ENCODE data around the gene CNR2. TPM values are rescaled to one million over a fixed set of nuclear protein-coding genes. Genes with fewer than 3 reads are reported as not detected.
A peak's percentile ranks its signal among the peaks of the same experiment; 100 is the strongest.

CNR2 gene
- total RNA-seq, 2 donors from 2014 or later = not detected

DNA sequence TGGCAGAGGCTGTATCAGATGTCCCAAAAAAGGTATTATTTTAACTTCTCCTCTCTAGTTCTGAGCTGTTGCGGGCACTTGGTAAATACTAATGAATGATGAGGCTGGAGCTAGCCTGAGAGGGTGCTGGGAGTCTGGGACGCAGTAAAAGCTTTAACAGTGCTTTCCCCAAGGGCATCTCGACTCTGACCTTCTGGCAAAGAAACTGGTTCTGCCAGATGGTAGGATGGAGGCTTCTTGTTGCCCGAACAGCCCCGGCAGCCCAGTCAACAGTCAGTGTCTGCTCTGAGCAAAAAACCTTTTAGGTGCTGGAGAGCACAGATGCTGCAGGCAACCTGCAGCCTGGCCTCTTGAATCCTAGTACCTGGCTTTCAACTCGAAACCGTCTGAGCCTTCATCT, 43.9 kb upstream of the CNR2 start:
- H3K4me3 ChIP-seq = no peak overlapping the region
- WGBS = 34% methylated on average over 7 of the region's 7 CpGs
- intact Hi-C loops (cut with DNase I) = loop anchor here (5.0 kb wide), 1 partner anchor 70 kb away; no protein-coding TSS in a partner anchor
- H3K27ac ChIP-seq = peak overlapping the region; percentile 29 to 42
- H3K36me3 ChIP-seq = no peaks in the 10 kb centered on the region
- peak; percentile 81 for DNase-seq (ENCODE audit: low spot score)
- H3K9me3 ChIP-seq = no peaks in the 10 kb centered on the region
- TF ChIP-seq, protein P1, sequence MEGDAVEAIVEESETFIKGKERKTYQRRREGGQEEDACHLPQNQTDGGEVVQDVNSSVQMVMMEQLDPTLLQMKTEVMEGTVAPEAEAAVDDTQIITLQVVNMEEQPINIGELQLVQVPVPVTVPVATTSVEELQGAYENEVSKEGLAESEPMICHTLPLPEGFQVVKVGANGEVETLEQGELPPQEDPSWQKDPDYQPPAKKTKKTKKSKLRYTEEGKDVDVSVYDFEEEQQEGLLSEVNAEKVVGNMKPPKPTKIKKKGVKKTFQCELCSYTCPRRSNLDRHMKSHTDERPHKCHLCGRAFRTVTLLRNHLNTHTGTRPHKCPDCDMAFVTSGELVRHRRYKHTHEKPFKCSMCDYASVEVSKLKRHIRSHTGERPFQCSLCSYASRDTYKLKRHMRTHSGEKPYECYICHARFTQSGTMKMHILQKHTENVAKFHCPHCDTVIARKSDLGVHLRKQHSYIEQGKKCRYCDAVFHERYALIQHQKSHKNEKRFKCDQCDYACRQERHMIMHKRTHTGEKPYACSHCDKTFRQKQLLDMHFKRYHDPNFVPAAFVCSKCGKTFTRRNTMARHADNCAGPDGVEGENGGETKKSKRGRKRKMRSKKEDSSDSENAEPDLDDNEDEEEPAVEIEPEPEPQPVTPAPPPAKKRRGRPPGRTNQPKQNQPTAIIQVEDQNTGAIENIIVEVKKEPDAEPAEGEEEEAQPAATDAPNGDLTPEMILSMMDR (IDR thresholded peaks at IDR 0.05) = no peak
- TF ChIP-seq POLR2AphosphoS5 (IDR thresholded peaks at IDR 0.05) = peak; percentile 56
- no peak for TF ChIP-seq POLR2A (IDR thresholded peaks at IDR 0.05)
- no peaks in the 10 kb centered on the region for H3K4me1 ChIP-seq (replicated peaks)
- no peaks in the 10 kb centered on the region for H3K27me3 ChIP-seq (replicated peaks; ENCODE audit: insufficient read depth)

DNA sequence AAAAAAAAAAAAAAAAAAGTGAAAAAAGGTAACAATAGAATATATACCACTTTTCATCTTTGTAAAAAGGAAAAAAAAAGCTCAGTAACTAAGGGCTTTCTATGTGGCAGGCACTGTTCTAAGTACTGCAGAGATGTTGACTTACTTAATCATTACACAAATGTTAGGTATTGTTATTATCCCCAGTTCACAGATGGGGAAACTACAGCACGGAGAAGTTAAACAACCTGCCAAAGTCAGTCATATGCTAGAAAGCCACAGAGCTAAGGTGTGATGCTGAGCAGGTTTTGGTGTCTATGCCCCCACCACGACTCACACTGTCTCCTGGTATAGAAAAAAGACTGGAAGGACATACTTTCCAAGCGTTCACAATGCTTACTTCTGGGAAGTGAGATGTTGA, 39.9 kb upstream of the CNR2 start:
- TF ChIP-seq POLR2AphosphoS5 (IDR thresholded peaks at IDR 0.05) (no peak), POLR2A (IDR thresholded peaks at IDR 0.05) (no peak)
- TF ChIP-seq, protein P1 (IDR thresholded peaks at IDR 0.05) = no peak
- intact Hi-C loops (cut with DNase I) = no loop called here
- no peaks in the 10 kb centered on the region for H3K27me3 ChIP-seq (replicated peaks; ENCODE audit: insufficient read depth)
- H3K4me1 ChIP-seq (replicated peaks) = no peaks in the 10 kb centered on the region
- 68% methylated on average over 3 of the region's 3 CpGs for WGBS
- no peaks in the 10 kb centered on the region for H3K36me3 ChIP-seq
- DNase-seq (ENCODE audit: low spot score) = no peak
- no peak overlapping the region for H3K27ac ChIP-seq
- H3K9me3 ChIP-seq = no peaks in the 10 kb centered on the region
- no peak overlapping the region for H3K4me3 ChIP-seq

DNA sequence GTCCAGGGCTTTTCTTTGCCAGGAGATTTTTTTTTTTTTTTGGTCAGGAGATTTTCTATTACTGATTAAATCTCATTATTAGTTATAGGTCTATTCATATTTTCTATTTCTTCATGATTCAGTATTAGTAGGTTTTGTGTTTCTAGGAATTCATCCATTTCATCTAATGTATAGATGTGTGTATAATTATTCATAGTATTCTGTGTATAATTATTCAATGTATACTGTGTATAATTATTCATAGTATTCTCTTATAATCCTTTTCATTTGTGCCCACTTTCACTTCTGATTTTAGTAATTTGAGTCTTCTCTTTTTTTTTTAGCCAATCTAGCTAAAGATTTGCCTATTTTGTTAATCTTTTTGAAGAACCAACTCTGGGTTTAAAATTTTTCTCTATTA, 34.2 kb upstream of the CNR2 start:
- TF ChIP-seq, protein P1 (IDR thresholded peaks at IDR 0.05) = no peak
- H3K4me1 ChIP-seq (replicated peaks) = no peaks in the 10 kb centered on the region

DNA sequence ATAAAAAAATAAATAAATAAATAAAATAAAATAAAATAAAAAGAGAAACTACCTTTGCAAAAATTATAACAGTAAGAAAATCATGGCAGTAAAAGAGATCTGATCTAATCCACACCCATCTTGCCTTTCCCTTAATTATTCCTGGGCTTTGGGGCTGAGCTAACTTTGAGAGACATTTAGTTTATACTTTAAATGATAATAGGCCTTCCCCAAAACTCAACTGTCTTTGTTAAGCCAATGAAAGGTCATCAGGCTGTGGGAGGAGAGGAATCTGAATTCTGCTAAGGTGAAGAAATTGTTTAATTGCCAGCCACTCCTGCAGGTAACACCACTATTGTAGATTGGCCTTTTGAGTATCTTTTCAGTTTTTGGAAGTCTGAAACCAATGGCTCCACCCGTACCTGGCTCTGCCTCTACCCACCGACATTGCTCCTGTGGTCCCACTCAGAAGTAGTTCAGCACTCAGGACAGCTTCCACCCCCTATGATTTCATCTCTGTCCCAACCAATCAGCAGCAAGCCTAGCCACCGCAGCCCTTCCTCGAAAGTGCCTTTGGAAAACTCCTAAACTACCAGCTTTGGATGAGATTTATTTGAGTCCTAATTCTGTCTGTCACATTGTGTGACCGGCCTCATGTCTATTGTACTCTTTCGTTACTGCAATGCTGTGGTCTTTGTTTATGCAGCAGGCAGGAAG, 23.5 kb upstream of the CNR2 start:
- no peaks in the 10 kb centered on the region for H3K27me3 ChIP-seq (replicated peaks; ENCODE audit: insufficient read depth)
- 42% methylated on average over 6 of the region's 6 CpGs for WGBS
- H3K27ac ChIP-seq = no peak overlapping the region
- no peaks in the 10 kb centered on the region for H3K9me3 ChIP-seq
- DNase-seq (ENCODE audit: low spot score) = no peak
- intact Hi-C loops (cut with DNase I) = no loop called here
- TF ChIP-seq POLR2A (IDR thresholded peaks at IDR 0.05) (no peak), POLR2AphosphoS5 (IDR thresholded peaks at IDR 0.05) (no peak)
- TF ChIP-seq, protein P1 (IDR thresholded peaks at IDR 0.05) = no peak
- no peaks in the 10 kb centered on the region for H3K36me3 ChIP-seq
- H3K4me3 ChIP-seq = no peak overlapping the region
- H3K4me1 ChIP-seq (replicated peaks) = no peaks in the 10 kb centered on the region

More for the DNA sequence above, 34.2 kb upstream of the CNR2 start:
- no peaks in the 10 kb centered on the region for H3K9me3 ChIP-seq
- no peaks in the 10 kb centered on the region for H3K36me3 ChIP-seq
- no peak for DNase-seq (ENCODE audit: low spot score)
- intact Hi-C loops (cut with DNase I) = no loop called here
- no peaks in the 10 kb centered on the region for H3K27me3 ChIP-seq (replicated peaks; ENCODE audit: insufficient read depth)
- no peak overlapping the region for H3K4me3 ChIP-seq
- H3K27ac ChIP-seq = no peak overlapping the region

DNA sequence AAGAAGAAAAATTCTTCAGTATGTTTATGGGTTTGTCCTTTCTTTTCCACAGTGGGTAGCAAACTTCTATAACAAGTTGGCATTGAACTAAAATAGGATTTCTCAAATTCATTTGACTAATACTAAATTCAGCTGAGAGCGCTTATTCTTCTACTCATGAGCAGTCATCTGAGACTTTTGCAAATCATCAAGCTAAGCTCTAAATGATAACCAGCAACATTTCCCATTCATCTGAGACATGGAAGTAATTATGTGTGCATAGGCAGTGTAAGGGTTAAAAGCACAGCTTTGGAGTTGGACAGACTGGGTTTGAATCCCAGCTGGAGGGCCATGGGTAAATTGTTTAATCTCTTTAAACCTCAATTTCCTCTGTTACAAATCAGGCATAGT, 18.3 kb upstream of the CNR2 start:
- WGBS = 94% methylated on average over 1 of the region's 1 CpG
- Histone ChIP-seq H3K4me3 (no peak overlapping the region), H3K36me3 (no peaks in the 10 kb centered on the region), H3K4me1 (replicated peaks) (no peaks in the 10 kb centered on the region), H3K27ac (no peak overlapping the region), H3K27me3 (replicated peaks; ENCODE audit: insufficient read depth) (no peaks in the 10 kb centered on the region), H3K9me3 (no peaks in the 10 kb centered on the region)
- intact Hi-C loops (cut with DNase I) = no loop called here
- DNase-seq (ENCODE audit: low spot score) = no peak
- TF ChIP-seq POLR2A (IDR thresholded peaks at IDR 0.05) (no peak), POLR2AphosphoS5 (IDR thresholded peaks at IDR 0.05) (no peak)
- TF ChIP-seq, protein P1 (IDR thresholded peaks at IDR 0.05) = no peak

Measured in prostate gland (tissue), 2 donors.